Breast epithelium (tissue), 3 donors: Measurements from ENCODE around the gene PEMT.

Experiments used
- POLR2AphosphoS5 ChIP-seq, 3 donors: sonication (generic); formaldehyde crosslinking; IDR thresholded peaks; one replicate each; pipeline ENCODE4 v1.6.1; 2017; ENCODE audit warnings: antibody characterized with exemption in 3 of 3
- TF ChIP-seq, protein P1 (sequence below), 3 donors: fragments of 450-650 bp; IDR thresholded peaks; one replicate each; pipeline ENCODE4 v1.5.1; 2016 to 2017; ENCODE audit warnings: antibody characterized with exemption in 3 of 3, mild to moderate bottlenecking in 3 of 3, moderate library complexity in 3 of 3

DNA sequence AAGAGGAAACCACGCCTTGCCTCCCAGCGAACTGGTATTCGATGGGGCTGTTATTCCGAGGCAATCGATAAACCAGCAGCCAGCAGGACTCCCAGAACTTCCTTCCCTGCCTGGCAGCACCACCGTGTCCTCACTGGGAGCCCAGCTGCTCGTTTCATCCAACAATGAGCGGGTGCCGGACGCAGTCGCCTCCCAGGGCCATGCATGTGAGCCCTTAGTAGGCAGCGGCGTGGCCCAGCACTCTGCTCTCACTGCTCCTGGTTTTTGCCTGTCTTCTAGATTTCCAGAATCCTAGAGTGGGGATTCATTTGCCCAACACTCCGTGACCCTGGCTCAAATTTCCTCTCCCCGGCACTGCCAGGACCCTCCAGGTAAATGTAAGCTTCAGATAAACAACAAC, 66.2 kb downstream of the PEMT start:
- TF ChIP-seq, protein P1, sequence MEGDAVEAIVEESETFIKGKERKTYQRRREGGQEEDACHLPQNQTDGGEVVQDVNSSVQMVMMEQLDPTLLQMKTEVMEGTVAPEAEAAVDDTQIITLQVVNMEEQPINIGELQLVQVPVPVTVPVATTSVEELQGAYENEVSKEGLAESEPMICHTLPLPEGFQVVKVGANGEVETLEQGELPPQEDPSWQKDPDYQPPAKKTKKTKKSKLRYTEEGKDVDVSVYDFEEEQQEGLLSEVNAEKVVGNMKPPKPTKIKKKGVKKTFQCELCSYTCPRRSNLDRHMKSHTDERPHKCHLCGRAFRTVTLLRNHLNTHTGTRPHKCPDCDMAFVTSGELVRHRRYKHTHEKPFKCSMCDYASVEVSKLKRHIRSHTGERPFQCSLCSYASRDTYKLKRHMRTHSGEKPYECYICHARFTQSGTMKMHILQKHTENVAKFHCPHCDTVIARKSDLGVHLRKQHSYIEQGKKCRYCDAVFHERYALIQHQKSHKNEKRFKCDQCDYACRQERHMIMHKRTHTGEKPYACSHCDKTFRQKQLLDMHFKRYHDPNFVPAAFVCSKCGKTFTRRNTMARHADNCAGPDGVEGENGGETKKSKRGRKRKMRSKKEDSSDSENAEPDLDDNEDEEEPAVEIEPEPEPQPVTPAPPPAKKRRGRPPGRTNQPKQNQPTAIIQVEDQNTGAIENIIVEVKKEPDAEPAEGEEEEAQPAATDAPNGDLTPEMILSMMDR (IDR thresholded peaks at IDR 0.05), result no peak
- no peak for TF ChIP-seq POLR2AphosphoS5 (IDR thresholded peaks at IDR 0.05)
